Transverse colon (tissue), 4 donors: ENCODE data around the gene RFX3. TPM values are rescaled to one million over a fixed set of nuclear protein-coding genes. Genes with fewer than 3 reads are reported as not detected.

Source experiments
- DNase-seq: peaks from one replicate; pipeline ENCODE4 v3.0.0-alpha.2; 2019
- H3K27ac ChIP-seq, 4 donors: fragments of 200-600 bp; sonication (generic); 2 replicates each; pipeline ENCODE4 v1.5.1; 2016 to 2018; ENCODE audit warnings: inconsistent platforms in 4 of 4
- H3K27me3 ChIP-seq: fragments of 200-600 bp; sonication (generic); 2 replicates; pipeline ENCODE4 v1.5.1; 2017; ENCODE audit warnings: inconsistent platforms
- H3K36me3 ChIP-seq, 4 donors: fragments of 200-600 bp; sonication (generic); 2 replicates each; pipeline ENCODE4 v1.5.1; 2017 to 2019; ENCODE audit warnings: inconsistent platforms in 4 of 4
- H3K4me1 ChIP-seq, 4 donors: fragments of 200-600 bp; sonication (generic); 2 replicates each; pipeline ENCODE4 v1.5.1; 2017 to 2020; ENCODE audit warnings: inconsistent platforms in 4 of 4
- H3K4me3 ChIP-seq, 4 donors: fragments of 200-600 bp; sonication (generic); 1 replicate in 1 of 4; 2 replicates in 3 of 4; pipeline versions ENCODE4 v1.5.1 to v1.6.1; 2017 to 2019; ENCODE audit warnings: inconsistent platforms in 4 of 4
- H3K9me3 ChIP-seq, 2 donors: fragments of 200-600 bp; sonication (generic); 2 replicates each; pipeline ENCODE4 v1.5.1; 2017 to 2019; ENCODE audit warnings: inconsistent platforms in 2 of 2
- EP300 ChIP-seq: sonication (generic); formaldehyde crosslinking; IDR thresholded peaks from one replicate; pipeline ENCODE4 v1.6.1; 2017; ENCODE audit warnings: antibody characterized with exemption, low read depth
- POLR2A ChIP-seq: fragments of 450-650 bp; IDR thresholded peaks from one replicate; pipeline ENCODE4 v1.6.1; 2016; ENCODE audit warnings: antibody characterized with exemption, mild to moderate bottlenecking, moderate library complexity
- POLR2AphosphoS5 ChIP-seq, 3 donors: sonication (generic); formaldehyde crosslinking; IDR thresholded peaks; one replicate each; pipeline ENCODE4 v1.6.1; 2016; ENCODE audit warnings: antibody characterized with exemption in 3 of 3
- WGBS, 2 donors: methylation state at CpG; one replicate each; pipeline ENCODE4 v1.1.5; 2018; ENCODE audit warnings: low coverage in 1 of 2; 5-methylcytosine and 5-hydroxymethylcytosine counted together
- in situ Hi-C, 4 donors: fragments of 200-750 bp; cut with MboI; loops; one replicate each; pipeline versions ENCODE4 v1.15.0 to v1.15.1; 2017; ENCODE audit warnings: low sequenced_read_pairs in 3 of 4, low pct_ligation_motif_present in 1 of 4, low pct_unique_long_range_greater_than_20kb in 1 of 4
- intact Hi-C: fragments of 100-400 bp; cut with DNase I; formaldehyde crosslinking; loops from one replicate; pipeline ENCODE4 v1.15.1; 2023; ENCODE audit warnings: low total_unique reads
- total RNA-seq, 4 donors: library from RNA; depleted of rRNA; stranded (reverse); fragments of >200 nt; gene quantifications; one replicate each; pipeline ENCODE4 v1.1.0, GENCODE V29; 2016
- TF ChIP-seq, protein P1 (sequence below), 5 experiments: fragments of 200-600 bp in 3 of 5; fragments of 450-650 bp in 2 of 5; sonication (generic) in 3 of 5; IDR thresholded peaks; 1 replicate in 2 of 5; 2 replicates in 3 of 5; pipeline ENCODE4 v1.5.1; 2016 to 2017; ENCODE audit warnings: antibody characterized with exemption in 5 of 5, inconsistent platforms in 3 of 5, mild to moderate bottlenecking in 2 of 5, moderate library complexity in 1 of 5

The RFX3 gene
- total RNA-seq, 4 donors from 2014 or later: 3.5 to 21.9 (median 7.1) TPM

DNA sequence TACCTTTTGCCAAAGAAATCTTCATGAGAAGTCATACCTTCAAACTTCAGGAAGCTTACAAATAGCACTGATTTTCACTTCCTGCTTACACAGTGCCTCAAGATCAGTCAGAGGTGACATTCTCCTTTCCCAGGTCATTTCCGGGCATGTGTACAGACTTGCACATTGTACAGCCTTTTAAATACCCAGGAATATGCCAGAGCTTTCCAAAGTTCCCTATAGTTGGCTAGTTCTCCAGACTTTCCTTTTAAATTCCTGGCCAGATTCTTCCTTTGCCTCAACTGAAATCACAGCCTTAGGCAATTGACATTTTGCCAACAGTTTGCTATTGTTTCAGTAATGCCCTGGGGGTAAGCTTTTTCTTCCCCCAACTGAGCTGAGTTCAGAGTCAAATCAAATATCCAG lies 47.2 kb downstream of the RFX3 start:
- Histone ChIP-seq H3K36me3 (no peaks in the 10 kb centered on the region), H3K4me1 (peaks cover 0 to 11% (median 0%) of the 10 kb centered on the region in 4 donors), H3K27ac (peak overlapping the region in 1 of 4 donors; percentile 24), H3K27me3 (no peaks in the 10 kb centered on the region), H3K4me3 (no peak overlapping the region), H3K9me3 (peaks cover 0 to 7% of the 10 kb centered on the region in 2 donors)
- 67 to 76% methylated on average over 1 of the region's 1 CpG for WGBS, 2 donors
- intact Hi-C loops: no loop called here
- in situ Hi-C loops: no loop called here
- no peak for DNase-seq
- TF ChIP-seq EP300: no peak
- TF ChIP-seq, protein P1, sequence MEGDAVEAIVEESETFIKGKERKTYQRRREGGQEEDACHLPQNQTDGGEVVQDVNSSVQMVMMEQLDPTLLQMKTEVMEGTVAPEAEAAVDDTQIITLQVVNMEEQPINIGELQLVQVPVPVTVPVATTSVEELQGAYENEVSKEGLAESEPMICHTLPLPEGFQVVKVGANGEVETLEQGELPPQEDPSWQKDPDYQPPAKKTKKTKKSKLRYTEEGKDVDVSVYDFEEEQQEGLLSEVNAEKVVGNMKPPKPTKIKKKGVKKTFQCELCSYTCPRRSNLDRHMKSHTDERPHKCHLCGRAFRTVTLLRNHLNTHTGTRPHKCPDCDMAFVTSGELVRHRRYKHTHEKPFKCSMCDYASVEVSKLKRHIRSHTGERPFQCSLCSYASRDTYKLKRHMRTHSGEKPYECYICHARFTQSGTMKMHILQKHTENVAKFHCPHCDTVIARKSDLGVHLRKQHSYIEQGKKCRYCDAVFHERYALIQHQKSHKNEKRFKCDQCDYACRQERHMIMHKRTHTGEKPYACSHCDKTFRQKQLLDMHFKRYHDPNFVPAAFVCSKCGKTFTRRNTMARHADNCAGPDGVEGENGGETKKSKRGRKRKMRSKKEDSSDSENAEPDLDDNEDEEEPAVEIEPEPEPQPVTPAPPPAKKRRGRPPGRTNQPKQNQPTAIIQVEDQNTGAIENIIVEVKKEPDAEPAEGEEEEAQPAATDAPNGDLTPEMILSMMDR (IDR thresholded peaks at IDR 0.05): no peak

DNA sequence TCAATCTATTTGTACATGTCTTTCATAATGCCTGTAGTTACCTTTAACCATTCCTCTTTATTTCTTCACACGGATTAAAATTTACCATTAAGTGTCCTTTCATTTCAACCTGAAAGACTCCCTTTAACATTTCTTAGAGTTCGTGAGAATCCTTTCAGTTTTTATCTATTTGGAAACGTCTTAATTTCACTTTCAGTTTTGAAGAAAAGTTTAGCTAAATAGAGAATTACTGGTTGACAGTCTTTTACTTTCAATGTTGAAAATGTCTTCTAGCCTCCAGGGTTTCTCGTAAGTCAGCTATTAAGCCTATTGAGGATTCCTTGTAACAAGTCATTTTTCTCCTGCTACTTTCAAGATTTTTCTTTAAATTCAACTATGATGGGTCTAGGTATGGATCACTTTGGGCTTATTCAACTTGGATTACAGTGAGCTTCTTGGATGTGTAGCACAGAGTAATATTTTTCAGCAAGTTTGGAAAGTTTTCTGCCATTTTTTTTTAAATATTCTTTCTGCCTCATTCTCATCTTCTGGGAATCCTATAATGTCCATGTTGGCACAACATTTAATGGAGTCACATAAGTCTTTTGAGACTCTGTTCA lies 48.5 kb downstream of the RFX3 start:
- H3K36me3 ChIP-seq: no peaks in the 10 kb centered on the region
- H3K4me3 ChIP-seq: no peak overlapping the region
- no peaks in the 10 kb centered on the region for H3K27me3 ChIP-seq
- peaks cover 0 to 12% (median 0%) of the 10 kb centered on the region in 4 donors for H3K4me1 ChIP-seq
- WGBS, 2 donors: 48 to 82% methylated on average over 4 of the region's 4 CpGs
- no peak for DNase-seq
- H3K27ac ChIP-seq: peak overlapping the region in 1 of 4 donors; percentile 10
- intact Hi-C loops (no loop called here), in situ Hi-C loops (no loop called here)
- TF ChIP-seq EP300: no peak
- TF ChIP-seq, protein P1 (IDR thresholded peaks at IDR 0.05): no peak
- no peak for TF ChIP-seq POLR2AphosphoS5 (IDR thresholded peaks at IDR 0.05)
- TF ChIP-seq POLR2A: no peak
- peaks cover 0 to 7% of the 10 kb centered on the region in 2 donors for H3K9me3 ChIP-seq

DNA sequence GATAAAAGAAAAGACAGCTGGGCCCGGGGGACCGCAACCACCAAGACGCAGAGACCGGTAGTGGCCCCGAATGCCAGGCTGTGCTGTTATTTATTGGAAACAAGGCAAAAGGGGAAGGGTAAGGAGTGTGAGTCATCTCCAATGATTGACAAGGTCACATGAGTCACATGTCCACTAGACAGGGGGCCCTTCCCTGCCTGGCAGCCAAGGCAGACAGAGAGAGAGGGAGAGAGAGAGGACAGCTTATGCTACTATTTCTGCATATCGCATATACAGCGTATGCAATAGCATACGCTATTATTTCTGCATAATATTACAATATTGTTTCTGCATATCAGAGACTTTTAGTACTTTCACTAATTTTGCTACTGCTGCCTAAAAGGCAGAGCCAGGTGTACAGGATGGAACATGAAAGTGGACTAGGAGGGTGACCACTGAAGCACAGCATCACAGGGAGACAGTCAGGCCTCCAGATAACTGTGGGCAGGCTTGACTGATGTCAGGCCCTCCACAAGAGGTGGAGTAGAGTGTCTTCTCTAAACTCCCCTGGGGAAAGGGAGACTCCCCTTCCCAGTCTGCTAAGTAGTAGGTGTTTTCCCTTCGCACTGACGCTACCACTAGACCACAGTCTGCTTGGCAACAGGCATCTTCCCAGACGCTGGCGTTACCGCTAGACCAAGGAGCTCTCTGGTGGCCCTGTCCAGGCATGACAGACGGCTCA lies 50.3 kb downstream of the RFX3 start:
- WGBS, 2 donors: 90 to 93% methylated on average over 3 to 14 of the region's 14 CpGs
- in situ Hi-C loops: no loop called here
- DNase-seq: no peak
- no peak overlapping the region for H3K27ac ChIP-seq
- peaks cover 0 to 7% of the 10 kb centered on the region in 2 donors for H3K9me3 ChIP-seq
- peaks cover 0 to 12% (median 0%) of the 10 kb centered on the region in 4 donors for H3K4me1 ChIP-seq
- H3K4me3 ChIP-seq: no peak overlapping the region
- H3K36me3 ChIP-seq: no peaks in the 10 kb centered on the region
- intact Hi-C loops: no loop called here
- TF ChIP-seq EP300 (no peak), POLR2A (no peak), POLR2AphosphoS5 (IDR thresholded peaks at IDR 0.05) (no peak)
- TF ChIP-seq, protein P1 (IDR thresholded peaks at IDR 0.05): no peak
- H3K27me3 ChIP-seq: no peaks in the 10 kb centered on the region

DNA sequence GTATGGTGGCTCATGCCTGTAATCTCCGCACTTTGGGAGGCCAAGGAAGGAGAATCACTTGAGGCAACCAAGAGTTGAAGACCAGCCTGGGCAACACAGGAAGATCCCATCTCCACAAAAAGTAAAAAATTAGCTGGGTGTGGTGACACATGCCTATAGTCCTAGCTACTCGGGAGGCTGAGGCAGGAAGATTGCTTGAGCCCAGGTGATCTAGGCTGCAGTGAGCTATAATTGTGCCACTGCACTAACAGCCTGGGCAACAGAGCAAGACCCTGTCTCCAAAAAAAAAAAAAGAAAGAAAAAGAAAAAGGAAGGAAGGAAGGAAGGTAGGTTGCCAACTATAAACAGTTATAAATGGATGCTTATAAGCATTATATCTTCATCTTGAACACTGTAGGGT lies 51.0 kb downstream of the RFX3 start:
- Histone ChIP-seq H3K4me1 (peaks cover 0 to 10% (median 0%) of the 10 kb centered on the region in 4 donors), H3K36me3 (no peaks in the 10 kb centered on the region), H3K9me3 (peaks cover 0 to 7% of the 10 kb centered on the region in 2 donors), H3K27ac (no peak overlapping the region), H3K4me3 (no peak overlapping the region), H3K27me3 (no peaks in the 10 kb centered on the region)
- TF ChIP-seq POLR2AphosphoS5 (IDR thresholded peaks at IDR 0.05): no peak
- no peak for TF ChIP-seq POLR2A
- TF ChIP-seq EP300: no peak
- TF ChIP-seq, protein P1 (IDR thresholded peaks at IDR 0.05): no peak
- no peak for DNase-seq
- 91 to 100% methylated on average over 1 to 2 of the region's 2 CpGs for WGBS, 2 donors
- intact Hi-C loops: no loop called here
- in situ Hi-C loops: loop anchor here in 1 of 4 donors (25.0 kb wide), 1 partner anchor 262 kb away; no protein-coding TSS in a partner anchor
